HTERT RPE-1 (cell line): ENCODE data around the gene PRXL2A.
"Not testable (repeated sequence)": the region's sequence is repeated elsewhere in the genome, so short reads cannot be mapped to it uniquely, and the experiment has no call there.

ENCODE experiments used
- in situ Hi-C: fragments of 300-500 bp; cut with MboI; formaldehyde crosslinking; loops from 4 replicates; pipeline ENCODE4 v1.14.3; 2020; ENCODE audit warnings: low sequenced_read_pairs

PRXL2A gene

GRCh38 chr10:80410578-80411145 lies 2.3 kb downstream of the PRXL2A start:
- in situ Hi-C loops, result no loop called here

GRCh38 chr10:80411267-80411668 lies 2.9 kb downstream of the PRXL2A start:
- in situ Hi-C loops, result no loop called here

GRCh38 chr10:80411681-80412220 lies 3.4 kb downstream of the PRXL2A start:
- in situ Hi-C loops, result no loop called here

GRCh38 chr10:80412486-80412885 lies 4.1 kb downstream of the PRXL2A start:
- in situ Hi-C loops, result no loop called here

- in situ Hi-C loops, result no loop called here
Observed at GRCh38 chr10:80413271-80413996, 5.1 kb downstream of the PRXL2A start.

- in situ Hi-C loops, result no loop called here
Observed at GRCh38 chr10:80414142-80414895, 6.0 kb downstream of the PRXL2A start.

- in situ Hi-C loops, result no loop called here
Observed at GRCh38 chr10:80415734-80416478, 7.6 kb downstream of the PRXL2A start.

GRCh38 chr10:80416479-80417098 lies 8.2 kb downstream of the PRXL2A start:
- in situ Hi-C loops, result no loop called here

GRCh38 chr10:80417256-80417655 lies 8.9 kb downstream of the PRXL2A start:
- in situ Hi-C loops, result not testable (repeated sequence)

- in situ Hi-C loops, result no loop called here
Observed at GRCh38 chr10:80421050-80421706, 12.8 kb downstream of the PRXL2A start.

- in situ Hi-C loops, result no loop called here
Observed at GRCh38 chr10:80421707-80422536, 13.6 kb downstream of the PRXL2A start.

GRCh38 chr10:80425901-80426300 lies 17.6 kb downstream of the PRXL2A start:
- in situ Hi-C loops, result no loop called here

- in situ Hi-C loops, result no loop called here
Observed at GRCh38 chr10:80427541-80427940, 19.2 kb downstream of the PRXL2A start.

- in situ Hi-C loops, result no loop called here
Observed at GRCh38 chr10:80429521-80429973, 21.2 kb downstream of the PRXL2A start.

GRCh38 chr10:80433134-80433533 lies 24.8 kb downstream of the PRXL2A start:
- in situ Hi-C loops, result no loop called here

- in situ Hi-C loops, result no loop called here
Observed at GRCh38 chr10:80436446-80437098, 28.2 kb downstream of the PRXL2A start.

- in situ Hi-C loops, result no loop called here
Observed at GRCh38 chr10:80437227-80437626, 28.9 kb downstream of the PRXL2A start.

GRCh38 chr10:80441831-80442230 lies 33.5 kb downstream of the PRXL2A start:
- in situ Hi-C loops, result no loop called here

GRCh38 chr10:80442879-80443278 lies 34.5 kb downstream of the PRXL2A start:
- in situ Hi-C loops, result no loop called here
